Neuronal stem cell (in vitro differentiated cells): Measurements from ENCODE around the gene ZNF586.
"Not testable (repeated sequence)": the region's sequence is repeated elsewhere in the genome, so short reads cannot be mapped to it uniquely, and the experiment has no call there.

Source experiments
- DNase-seq: peaks from one replicate; pipeline ENCODE4 v3.0.0-alpha.2; 2013; ENCODE audit warnings: low spot score
- H2AFZ ChIP-seq: one replicate; pipeline ENCODE4 v1.6.1; 2013; ENCODE audit warnings: mild to moderate bottlenecking, low read length, inconsistent platforms
- H2AK5ac ChIP-seq: 2 replicates; pipeline ENCODE4 v1.6.1; 2013; ENCODE audit warnings: low read depth, mild to moderate bottlenecking, inconsistent platforms, low read length, moderate library complexity, mixed read lengths
- H2BK120ac ChIP-seq: 2 replicates; pipeline ENCODE4 v1.6.1; 2013; ENCODE audit warnings: low read depth, mild to moderate bottlenecking, inconsistent platforms, low read length, moderate library complexity, mixed read lengths
- H2BK12ac ChIP-seq: one replicate; pipeline ENCODE4 v1.6.1; 2013; ENCODE audit warnings: low read length, inconsistent platforms
- H2BK15ac ChIP-seq: 2 replicates; pipeline ENCODE4 v1.6.1; 2013; ENCODE audit warnings: mild to moderate bottlenecking, low read length, inconsistent platforms, mixed read lengths
- H2BK5ac ChIP-seq: one replicate; pipeline ENCODE4 v1.6.1; 2013; ENCODE audit warnings: inconsistent platforms, mild to moderate bottlenecking, low read length, moderate library complexity
- H3K14ac ChIP-seq: one replicate; pipeline ENCODE4 v1.6.1; 2013; ENCODE audit warnings: low read length, inconsistent platforms
- H3K18ac ChIP-seq: 2 replicates; pipeline ENCODE4 v1.6.1; 2013; ENCODE audit warnings: low read length, inconsistent platforms
- H3K23ac ChIP-seq: 2 replicates; pipeline ENCODE4 v1.6.1; 2013; ENCODE audit warnings: low read depth, mild to moderate bottlenecking, mixed read lengths, low read length, inconsistent platforms; ENCODE audit not compliant: poor library complexity
- H3K27ac ChIP-seq: replicated peaks from 3 replicates; pipeline ENCODE4 v1.5.1; 2013; ENCODE audit warnings: low read length, inconsistent platforms
- H3K27me3 ChIP-seq, 3 experiments: 2 replicates each; pipeline ENCODE4 v1.6.1; 2013; ENCODE audit warnings: low read length in 3 of 3, mild to moderate bottlenecking in 2 of 3, inconsistent platforms in 1 of 3, low read depth in 1 of 3, mixed read lengths in 1 of 3, moderate library complexity in 1 of 3; ENCODE audit not compliant: control insufficient read depth in 3 of 3, insufficient read depth in 3 of 3
- H3K36me3 ChIP-seq, 2 donors: replicated peaks in 1 of 2; 2 replicates each; pipeline ENCODE4 v1.6.1; 2013; ENCODE audit warnings: low read length in 2 of 2; ENCODE audit not compliant: control insufficient read depth in 2 of 2, insufficient read depth in 2 of 2
- H3K4ac ChIP-seq: 2 replicates; pipeline ENCODE4 v1.6.1; 2013; ENCODE audit warnings: inconsistent platforms, mild to moderate bottlenecking, low read length, moderate library complexity
- H3K4me1 ChIP-seq, 2 donors: 1 replicate in 1 of 2; 2 replicates in 1 of 2; pipeline ENCODE4 v1.6.1; 2013; ENCODE audit warnings: low read length in 2 of 2, low read depth in 1 of 2; ENCODE audit not compliant: control insufficient read depth in 2 of 2, insufficient read depth in 1 of 2
- H3K4me2 ChIP-seq: one replicate; pipeline ENCODE4 v1.6.1; 2013; ENCODE audit warnings: mild to moderate bottlenecking, low read length, inconsistent platforms; ENCODE audit not compliant: insufficient read depth, poor library complexity, severe bottlenecking
- H3K4me3 ChIP-seq, 2 donors: 2 replicates each; pipeline ENCODE4 v1.5.1; 2013; ENCODE audit warnings: low read length in 2 of 2, mild to moderate bottlenecking in 2 of 2, inconsistent platforms in 1 of 2, moderate library complexity in 1 of 2
- H3K79me1 ChIP-seq: one replicate; pipeline ENCODE4 v1.6.1; 2013; ENCODE audit warnings: low read depth, mild to moderate bottlenecking, inconsistent platforms, low read length, moderate library complexity
- H3K9ac ChIP-seq: one replicate; pipeline ENCODE4 v1.6.1; 2013; ENCODE audit warnings: mild to moderate bottlenecking, low read depth, low read length, inconsistent platforms; ENCODE audit not compliant: poor library complexity
- H3K9me3 ChIP-seq, 2 donors: replicated peaks in 1 of 2; 2 replicates each; pipeline versions ENCODE3 to v1.6.1; 2013; ENCODE audit warnings: low read length in 2 of 2, mild to moderate bottlenecking in 2 of 2, inconsistent platforms in 1 of 2, low read depth in 1 of 2, mixed read lengths in 1 of 2, moderate library complexity in 1 of 2; ENCODE audit not compliant: control insufficient read depth in 2 of 2, insufficient read depth in 1 of 2
- H4K8ac ChIP-seq: one replicate; pipeline ENCODE4 v1.6.1; 2013; ENCODE audit warnings: low read depth, mild to moderate bottlenecking, inconsistent platforms, low read length, moderate library complexity
- H4K91ac ChIP-seq: one replicate; pipeline ENCODE4 v1.6.1; 2013; ENCODE audit warnings: low read length, low read depth, mild to moderate bottlenecking, inconsistent platforms; ENCODE audit not compliant: poor library complexity
- WGBS, 2 donors: extraction: QIAGEN DNeasy Blood & Tissue Kit; methylation state at CpG; one replicate each; pipeline ENCODE4 v1.1.7; 2013; ENCODE audit warnings: missing lambda C conversion rate in 2 of 2, mixed read lengths in 1 of 2; ENCODE audit not compliant: insufficient read length in 2 of 2, insufficient replicate concordance in 1 of 2; ENCODE audit errors: extremely low coverage in 2 of 2; 5-methylcytosine and 5-hydroxymethylcytosine counted together

The ZNF586 gene

DNA sequence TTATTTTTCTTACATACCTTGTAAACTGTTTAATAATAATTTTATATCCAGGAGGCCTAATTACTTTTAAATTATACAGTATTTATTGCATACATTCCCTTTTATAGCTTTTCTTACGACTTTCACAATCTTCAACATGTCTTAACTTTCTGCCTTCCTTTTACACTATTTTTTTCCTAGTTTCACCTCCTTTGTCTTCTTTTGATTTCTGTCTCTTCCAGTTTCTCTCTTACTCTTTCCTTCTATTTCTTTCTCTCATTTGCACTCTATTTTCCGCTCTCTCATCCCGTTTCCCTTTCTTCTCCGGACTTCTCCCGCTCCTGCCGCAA is 33.8 kb downstream of the ZNF586 start:
- Histone ChIP-seq H3K14ac (no peak overlapping the region), H2AFZ (peak overlapping the region; percentile 86), H3K18ac (no peak overlapping the region), H2BK5ac (no peak overlapping the region), H3K4me2 (peak overlapping the region; percentile 65), H3K4me1 (peaks cover 7 to 13% of the 10 kb centered on the region in 2 donors), H3K23ac (no peak overlapping the region), H3K9ac (no peak overlapping the region), H3K4me3 (peak overlapping the region; percentile 49 to 71), H4K8ac (no peak overlapping the region), H4K91ac (no peak overlapping the region), H3K27ac (peak overlapping the region; percentile 99), H2BK15ac (no peak overlapping the region), H2AK5ac (no peak overlapping the region), H2BK12ac (no peak overlapping the region), H3K79me1 (no peaks in the 10 kb centered on the region), H3K27me3 (no peaks in the 10 kb centered on the region), H2BK120ac (no peak overlapping the region), H3K9me3 (peaks cover 0 to 5% of the 10 kb centered on the region in 2 donors), H3K36me3 (peaks cover 7 to 34% of the 10 kb centered on the region in 2 donors), H3K4ac (no peak overlapping the region)
- DNase-seq, result no peak
- no CpG with 5 or more reads among the region's 6 CpGs for WGBS, 2 donors

- H3K18ac ChIP-seq, result peak overlapping the region; percentile 82
- H2BK5ac ChIP-seq, result no peak overlapping the region
- H4K8ac ChIP-seq, result no peak overlapping the region
- H3K36me3 ChIP-seq, result peaks cover 10 to 38% of the 10 kb centered on the region in 2 donors
- no peak overlapping the region for H2BK12ac ChIP-seq
- H3K27me3 ChIP-seq, result no peaks in the 10 kb centered on the region
- H3K4me1 ChIP-seq, result peaks cover 7 to 13% of the 10 kb centered on the region in 2 donors
- H3K4ac ChIP-seq, result no peak overlapping the region
- H3K79me1 ChIP-seq, result no peaks in the 10 kb centered on the region
- H3K4me3 ChIP-seq, result peak overlapping the region; percentile 49 to 71
- no peak overlapping the region for H3K14ac ChIP-seq
- H3K23ac ChIP-seq, result no peak overlapping the region
- peaks cover 0 to 5% of the 10 kb centered on the region in 2 donors for H3K9me3 ChIP-seq
- DNase-seq, result peak; percentile 91
- no peak overlapping the region for H2AK5ac ChIP-seq
- H4K91ac ChIP-seq, result no peak overlapping the region
- H2AFZ ChIP-seq, result peak overlapping the region; percentile 86
- peak overlapping the region; percentile 65 for H3K4me2 ChIP-seq
- no peak overlapping the region for H3K9ac ChIP-seq
- peak overlapping the region; percentile 99 for H3K27ac ChIP-seq
- WGBS, 2 donors, result no CpG with 5 or more reads among the region's 19 CpGs
- H2BK15ac ChIP-seq, result no peak overlapping the region
- H2BK120ac ChIP-seq, result no peak overlapping the region
Observed at GRCh38 chr19:57803594-57804325, 34.3 kb downstream of the ZNF586 start.

- no peaks in the 10 kb centered on the region for H3K27me3 ChIP-seq
- no peak overlapping the region for H2AFZ ChIP-seq
- no peak overlapping the region for H3K4me3 ChIP-seq
- WGBS, 2 donors, result no CpG with 5 or more reads among the region's 2 CpGs
- no peak overlapping the region for H2BK15ac ChIP-seq
- no peak overlapping the region for H3K27ac ChIP-seq
- no peak for DNase-seq
- peaks cover 3 to 5% of the 10 kb centered on the region in 2 donors for H3K4me1 ChIP-seq
- H3K18ac ChIP-seq, result no peak overlapping the region
- no peak overlapping the region for H3K23ac ChIP-seq
- H3K9me3 ChIP-seq, result peaks cover 0 to 5% of the 10 kb centered on the region in 2 donors
- H3K9ac ChIP-seq, result no peak overlapping the region
- no peak overlapping the region for H3K4ac ChIP-seq
- H2BK5ac ChIP-seq, result no peak overlapping the region
- no peaks in the 10 kb centered on the region for H3K79me1 ChIP-seq
- H3K4me2 ChIP-seq, result no peak overlapping the region
- H4K8ac ChIP-seq, result no peak overlapping the region
- H4K91ac ChIP-seq, result no peak overlapping the region
- no peak overlapping the region for H2AK5ac ChIP-seq
- H3K36me3 ChIP-seq, result peaks cover 13 to 60% of the 10 kb centered on the region in 2 donors
- no peak overlapping the region for H2BK120ac ChIP-seq
- no peak overlapping the region for H3K14ac ChIP-seq
- no peak overlapping the region for H2BK12ac ChIP-seq
Observed at GRCh38 chr19:57807541-57807940, 38.1 kb downstream of the ZNF586 start.

DNA sequence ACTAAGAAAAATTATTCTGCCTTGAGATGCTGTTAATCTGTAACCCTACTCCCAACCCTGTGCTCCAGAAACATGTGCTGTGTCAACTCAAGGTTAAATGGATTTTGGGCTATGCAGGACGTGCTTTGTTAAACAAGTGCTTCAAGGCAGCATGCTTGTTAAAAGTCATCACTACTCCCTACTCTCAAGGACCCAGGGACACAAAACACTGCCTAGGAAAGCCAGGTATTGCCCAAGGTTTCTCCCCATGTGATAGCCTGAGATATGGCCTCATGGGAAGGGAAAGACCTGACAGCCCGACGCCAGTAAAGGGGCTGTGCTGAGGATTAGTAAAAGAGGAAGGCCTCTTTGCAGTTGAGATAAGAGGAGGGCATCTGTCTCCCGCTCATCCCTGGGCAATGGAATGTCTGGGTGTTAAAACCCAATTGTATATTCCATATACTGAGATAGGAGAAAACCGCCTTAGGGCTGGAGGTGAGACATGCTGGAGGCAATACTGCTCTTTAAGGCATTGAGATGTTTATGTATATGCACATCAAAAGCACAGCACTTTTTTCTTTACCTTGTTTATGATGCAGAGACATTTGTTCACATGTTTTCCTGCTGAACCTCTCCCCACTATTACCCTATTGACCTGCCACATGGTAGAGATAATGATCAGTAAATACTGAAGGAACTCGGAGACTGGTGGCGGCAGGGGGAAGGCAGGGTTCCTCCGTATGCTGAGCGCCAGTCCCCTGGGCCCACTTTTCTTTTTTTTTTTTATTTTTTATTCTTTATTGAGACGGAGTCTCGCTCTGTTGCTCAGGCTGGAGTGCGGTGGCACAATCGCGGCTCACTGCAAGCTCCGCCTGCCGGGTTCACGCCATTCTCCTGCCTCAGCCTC is 41.2 kb downstream of the ZNF586 start:
- H2AK5ac ChIP-seq, H3K18ac ChIP-seq, H3K9ac ChIP-seq, DNase-seq, H3K27ac ChIP-seq, H3K23ac ChIP-seq, H3K4me2 ChIP-seq, H2BK12ac ChIP-seq, H3K4me1 ChIP-seq, H2AFZ ChIP-seq, H2BK5ac ChIP-seq, H3K14ac ChIP-seq, H2BK120ac ChIP-seq, H3K79me1 ChIP-seq, H4K91ac ChIP-seq, H3K9me3 ChIP-seq, H2BK15ac ChIP-seq, H3K4me3 ChIP-seq, H3K27me3 ChIP-seq, H4K8ac ChIP-seq, H3K4ac ChIP-seq: not testable (repeated sequence)
- peaks cover 11 to 63% of the 10 kb centered on the region in 2 donors for H3K36me3 ChIP-seq
- no CpG with 5 or more reads among the region's 17 CpGs for WGBS, 2 donors
